Measurements from ENCODE around the gene CCDC138.
A peak's percentile ranks its signal among the peaks of the same experiment; 100 is the strongest.
"Not testable (repeated sequence)": the region's sequence is repeated elsewhere in the genome, so short reads cannot be mapped to it uniquely, and the experiment has no call there.

The CCDC138 gene

GRCh38 chr2:108786354-108787215 is at the start of gene CCDC138:
Gene CCDC138, plus strand, starts transcription at chr2:108786771. Its CDS starts 52 bp downstream, at chr2:108786823.
- peak; percentile 81 for DNase-seq (ENCODE audit: low read depth)

GRCh38 chr2:108757973-108758372 is 28.6 kb upstream of the CCDC138 start:
- not testable (repeated sequence) for DNase-seq (ENCODE audit: low read depth)

DNA sequence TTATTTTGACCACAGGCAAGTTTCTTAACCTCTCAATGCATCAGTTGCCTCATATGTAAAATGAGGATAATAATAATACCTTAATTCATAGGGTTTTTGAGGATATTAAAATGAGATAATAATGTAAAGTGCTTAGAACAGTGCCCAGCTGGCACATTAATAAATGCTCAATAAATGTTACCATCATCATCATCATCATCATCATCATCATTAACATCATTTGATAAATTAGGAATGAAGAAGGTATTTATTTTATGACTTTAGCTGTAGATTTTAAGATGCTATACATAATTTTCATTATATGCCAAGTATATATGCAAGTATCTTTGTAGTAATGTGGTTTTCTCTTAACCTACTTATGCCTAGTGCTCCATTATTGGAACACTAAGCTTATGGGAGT is 24.0 kb upstream of the CCDC138 start:
- DNase-seq (ENCODE audit: low read depth), result not testable (repeated sequence)

DNA sequence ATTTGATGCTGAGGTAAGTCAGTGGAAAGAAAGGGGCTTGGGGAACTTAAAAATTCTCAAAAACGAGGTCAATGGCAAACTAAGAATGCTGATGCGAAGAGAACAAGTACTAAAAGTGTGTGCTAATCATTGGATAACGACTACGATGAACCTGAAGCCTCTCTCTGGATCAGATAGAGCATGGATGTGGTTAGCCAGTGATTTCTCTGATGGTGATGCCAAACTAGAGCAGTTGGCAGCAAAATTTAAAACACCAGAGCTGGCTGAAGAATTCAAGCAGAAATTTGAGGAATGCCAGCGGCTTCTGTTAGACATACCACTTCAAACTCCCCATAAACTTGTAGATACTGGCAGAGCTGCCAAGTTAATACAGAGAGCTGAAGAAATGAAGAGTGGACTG is 19.9 kb upstream of the CCDC138 start:
- not testable (repeated sequence) for DNase-seq (ENCODE audit: low read depth)

- not testable (repeated sequence) for DNase-seq (ENCODE audit: low read depth)
These were observed 18.7 kb upstream of the CCDC138 start for GRCh38 chr2:108767859-108768258.

DNA sequence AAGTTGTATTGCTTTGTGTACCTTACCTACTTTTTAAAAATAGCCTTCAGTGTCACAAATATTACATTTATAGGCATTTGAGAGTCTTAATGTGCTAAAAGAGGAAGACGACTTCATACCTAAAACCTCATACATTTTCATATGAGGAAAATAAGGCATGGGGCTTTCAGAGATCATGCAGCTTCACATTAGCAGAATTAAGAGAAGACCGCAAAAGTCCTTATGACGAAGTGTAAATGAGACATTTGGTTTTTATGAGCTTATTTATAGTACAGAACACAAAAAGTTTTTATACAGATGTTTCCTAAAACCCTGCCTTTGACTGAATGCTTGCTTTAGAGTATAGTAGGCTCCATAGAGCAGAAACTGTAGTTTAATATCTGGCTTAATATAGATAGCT is 10.1 kb upstream of the CCDC138 start:
- no peak for DNase-seq (ENCODE audit: low read depth)

DNA sequence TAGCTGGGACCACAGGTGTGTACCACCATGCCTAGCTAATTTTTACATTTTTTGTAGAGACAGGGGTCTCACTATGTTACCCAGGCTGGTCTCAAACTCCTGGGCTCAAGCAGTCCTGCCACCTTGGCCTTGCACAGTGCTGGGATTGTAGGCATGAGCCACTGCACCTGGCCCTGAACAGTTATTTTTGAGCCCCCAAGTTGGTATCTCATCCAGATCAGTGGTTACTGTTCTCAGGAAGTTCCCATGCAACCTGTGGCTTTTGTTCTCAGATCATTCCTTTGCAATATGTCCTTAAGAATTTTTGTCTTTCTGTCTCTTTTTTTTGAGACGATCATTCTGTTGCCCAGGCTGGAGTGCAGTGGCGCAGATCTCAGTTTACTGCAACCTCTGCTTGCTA is 7.7 kb upstream of the CCDC138 start:
- no peak for DNase-seq (ENCODE audit: low read depth)

- peak; percentile 34 for DNase-seq (ENCODE audit: low read depth)
These were observed 590 bp upstream of the CCDC138 start for GRCh38 chr2:108786008-108786353.

GRCh38 chr2:108787216-108787541 is 608 bp downstream of the CCDC138 start:
- DNase-seq (ENCODE audit: low read depth), result no peak

GRCh38 chr2:108803045-108803736 is 16.6 kb downstream of the CCDC138 start:
- no peak for DNase-seq (ENCODE audit: low read depth)

- DNase-seq (ENCODE audit: low read depth), result no peak
These were observed 18.5 kb downstream of the CCDC138 start for GRCh38 chr2:108805032-108805431.

- no peak for DNase-seq (ENCODE audit: low read depth)
These were observed 19.2 kb downstream of the CCDC138 start for GRCh38 chr2:108805782-108806181.

- no peak for DNase-seq (ENCODE audit: low read depth)
These were observed 20.0 kb downstream of the CCDC138 start for GRCh38 chr2:108806371-108807113.

DNA sequence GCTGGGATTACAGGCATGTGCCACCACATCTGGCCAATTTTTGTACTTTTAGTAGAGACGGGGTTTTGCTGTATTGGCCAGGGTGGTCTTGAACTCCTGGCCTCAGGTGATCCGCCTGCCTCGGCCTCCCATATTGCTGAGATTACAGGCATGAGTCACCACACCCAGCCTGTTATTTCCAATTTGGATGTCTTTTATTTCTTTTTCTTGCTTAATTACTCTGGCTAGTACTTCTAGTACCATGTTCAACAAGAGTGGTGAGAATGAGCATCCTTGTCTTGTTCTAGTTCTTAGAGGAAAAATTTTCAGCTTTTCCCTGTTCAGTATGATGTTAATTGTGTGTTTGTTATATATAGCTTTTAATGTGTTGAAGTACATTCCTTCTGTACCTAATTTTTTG is 23.4 kb downstream of the CCDC138 start:
- no peak for DNase-seq (ENCODE audit: low read depth)

GRCh38 chr2:108810993-108811957 is 24.7 kb downstream of the CCDC138 start:
- no peak for DNase-seq (ENCODE audit: low read depth)

DNA sequence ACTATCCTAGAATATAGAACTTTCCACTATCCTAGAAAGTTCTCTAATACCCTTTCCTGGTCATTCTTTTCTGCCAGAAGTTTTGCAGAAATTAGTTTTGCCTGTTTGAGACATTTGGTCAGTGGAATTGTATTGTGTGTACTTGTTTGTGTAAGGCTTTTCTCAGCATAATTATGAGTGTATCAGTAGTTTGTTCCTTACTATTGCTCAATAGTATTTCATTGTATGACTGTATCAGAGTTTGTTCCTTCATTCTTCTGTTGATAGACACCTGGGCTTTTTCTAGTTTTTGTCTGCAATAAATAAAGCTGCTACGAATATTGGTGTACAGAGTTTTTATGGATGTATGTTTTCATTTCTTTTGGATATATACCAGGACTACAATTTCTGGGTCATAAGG is 27.2 kb downstream of the CCDC138 start:
- DNase-seq (ENCODE audit: low read depth), result peak; percentile 44

DNA sequence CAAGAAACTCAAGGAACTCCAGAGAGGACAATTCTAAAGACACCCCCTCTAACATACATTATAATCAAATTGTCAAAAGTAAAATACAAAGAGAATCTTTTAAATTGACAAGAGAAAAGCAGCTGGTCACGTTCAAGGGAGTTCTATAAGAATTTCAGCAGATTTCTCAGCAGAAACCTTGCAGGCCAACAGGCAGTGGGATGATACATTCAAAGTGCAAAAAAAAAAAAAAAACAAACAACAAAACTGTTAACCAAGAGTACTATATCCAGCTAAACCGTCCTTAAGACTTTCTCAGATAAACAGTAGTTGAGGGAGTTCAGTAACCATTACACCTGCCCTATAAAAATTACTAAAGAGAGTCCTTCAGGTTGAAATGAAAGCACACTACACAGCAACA is 33.9 kb downstream of the CCDC138 start:
- DNase-seq (ENCODE audit: low read depth), result peak; percentile 8

- no peak for DNase-seq (ENCODE audit: low read depth)
These were observed 36.7 kb downstream of the CCDC138 start for GRCh38 chr2:108823286-108823685.

DNA sequence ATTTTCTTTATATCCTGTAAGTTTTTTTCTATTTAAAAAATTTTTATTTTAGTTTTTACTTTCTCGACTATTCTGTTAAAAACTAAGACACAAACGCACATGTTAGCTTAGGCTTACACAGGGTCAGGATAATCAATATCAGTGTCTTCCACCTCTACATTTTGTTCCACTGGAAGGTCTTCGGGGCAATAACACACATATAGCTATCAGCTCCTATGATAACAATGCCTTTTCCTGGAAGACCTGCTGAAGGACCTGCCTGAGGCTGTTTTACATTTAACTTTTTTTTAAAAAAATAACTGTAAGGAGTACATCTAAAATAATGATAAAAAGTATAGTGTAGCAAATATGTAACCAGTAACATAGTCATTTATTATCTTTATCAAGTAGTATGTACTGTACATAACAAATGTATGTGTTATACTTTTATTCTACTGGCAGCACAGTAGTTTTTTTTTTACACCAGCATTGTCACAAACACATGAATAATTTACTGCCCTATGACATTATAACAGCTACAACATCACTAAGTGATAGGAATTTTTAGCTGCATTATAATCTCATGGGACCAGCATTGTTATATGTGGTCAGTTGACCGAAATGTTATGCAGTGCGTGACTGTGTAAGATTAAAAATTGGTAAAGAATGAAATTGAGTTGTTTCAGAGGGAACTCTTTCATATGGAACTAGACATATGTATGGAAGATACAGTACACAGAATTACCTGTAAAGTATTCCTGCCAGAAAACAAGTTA is 37.9 kb downstream of the CCDC138 start:
- DNase-seq (ENCODE audit: low read depth), result no peak

DNA sequence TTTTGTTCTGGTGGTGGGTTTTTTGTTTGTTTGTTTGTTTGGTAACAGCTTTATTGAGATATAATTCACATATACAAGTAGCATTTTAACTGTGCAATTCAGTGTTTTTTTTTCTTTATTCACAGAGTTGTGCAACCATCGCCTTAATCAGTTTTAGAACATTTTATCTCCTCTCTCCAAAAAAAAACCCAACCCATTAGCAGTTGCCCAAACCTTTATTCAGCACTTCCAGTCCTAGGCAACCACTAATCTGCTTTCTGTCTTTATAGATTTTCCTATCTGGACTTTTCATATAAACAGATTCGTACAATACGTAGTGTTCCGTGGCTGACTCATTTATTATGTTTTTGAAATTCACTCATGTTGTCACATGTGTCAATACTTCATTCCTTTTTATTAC is 38.7 kb downstream of the CCDC138 start:
- DNase-seq (ENCODE audit: low read depth), result peak; percentile 84

DNA sequence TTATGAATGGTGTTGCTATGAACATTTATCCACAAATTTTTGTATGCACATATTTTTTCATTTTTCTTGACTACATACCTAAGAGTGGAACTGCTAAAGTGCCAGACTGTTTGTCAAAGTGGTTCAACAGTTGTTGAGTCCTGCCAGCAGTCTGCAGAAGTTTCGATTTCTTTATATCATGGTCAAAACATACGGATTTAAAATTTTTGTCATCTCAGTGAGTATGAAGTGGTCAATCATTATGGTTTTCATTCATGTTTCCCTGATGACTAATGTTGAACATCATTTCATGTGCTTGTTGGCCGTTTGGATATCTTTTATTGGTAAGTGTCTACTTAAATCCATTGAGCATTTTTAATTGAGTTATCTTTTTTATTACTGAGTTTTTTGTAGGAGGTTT is 39.2 kb downstream of the CCDC138 start:
- DNase-seq (ENCODE audit: low read depth), result peak; percentile 15

All from amniotic epithelial cell (primary cell).